Measurements from ENCODE around the gene PHF19. TPM values are rescaled to one million over a fixed set of nuclear protein-coding genes. Genes with fewer than 3 reads are reported as not detected.

The PHF19 gene
- total RNA-seq, 1 donor from 2014 or later: 86.2 TPM

- H3K4me3 ChIP-seq (ENCODE audit: low read depth, low read length): no peak overlapping the region
- DNase-seq (ENCODE audit: low read depth): no peak
- no peak for TF ChIP-seq CTCF (conservative IDR thresholded peaks at IDR 0.05; ENCODE audit: low read depth, low read length)
Measured at GRCh38 chr9:120859361-120859760, 17.6 kb downstream of the PHF19 start.

- DNase-seq (ENCODE audit: low read depth): no peak
- H3K4me3 ChIP-seq (ENCODE audit: low read depth, low read length): no peak overlapping the region
- TF ChIP-seq CTCF (conservative IDR thresholded peaks at IDR 0.05; ENCODE audit: low read depth, low read length): no peak
Measured at GRCh38 chr9:120857902-120858301, 19.1 kb downstream of the PHF19 start.

- no peak for TF ChIP-seq CTCF (conservative IDR thresholded peaks at IDR 0.05; ENCODE audit: low read depth, low read length)
- no peak for DNase-seq (ENCODE audit: low read depth)
- no peak overlapping the region for H3K4me3 ChIP-seq (ENCODE audit: low read depth, low read length)
Measured at GRCh38 chr9:120857481-120857880, 19.5 kb downstream of the PHF19 start.

GRCh38 chr9:120856700-120857099 lies 20.3 kb downstream of the PHF19 start:
- TF ChIP-seq CTCF (conservative IDR thresholded peaks at IDR 0.05; ENCODE audit: low read depth, low read length): no peak
- no peak overlapping the region for H3K4me3 ChIP-seq (ENCODE audit: low read depth, low read length)
- DNase-seq (ENCODE audit: low read depth): no peak

GRCh38 chr9:120855827-120856670 lies 20.9 kb downstream of the PHF19 start:
- no peak for DNase-seq (ENCODE audit: low read depth)
- no peak for TF ChIP-seq CTCF (conservative IDR thresholded peaks at IDR 0.05; ENCODE audit: low read depth, low read length)
- H3K4me3 ChIP-seq (ENCODE audit: low read depth, low read length): no peak overlapping the region

GRCh38 chr9:120854596-120855327 lies 22.2 kb downstream of the PHF19 start:
- TF ChIP-seq CTCF (conservative IDR thresholded peaks at IDR 0.05; ENCODE audit: low read depth, low read length): no peak
- H3K4me3 ChIP-seq (ENCODE audit: low read depth, low read length): no peak overlapping the region
- DNase-seq (ENCODE audit: low read depth): no peak

Measured in epithelial cell of proximal tubule (primary cell).